Liver (tissue), 9 donors: ENCODE data around the gene ZP4. TPM values are rescaled to one million over a fixed set of nuclear protein-coding genes. Genes with fewer than 3 reads are reported as not detected.

Source experiments
- DNase-seq: peaks from one replicate; pipeline ENCODE4 v3.0.0-alpha.2; 2017; ENCODE audit warnings: low spot score
- H3K27ac ChIP-seq, 2 donors: one replicate each; pipeline ENCODE4 v1.7.0; 2013; ENCODE audit warnings: inconsistent platforms in 2 of 2, low read length in 2 of 2, control low read depth in 1 of 2, low read depth in 1 of 2, mild to moderate bottlenecking in 1 of 2
- H3K27me3 ChIP-seq, 4 donors: one replicate each; pipeline versions ENCODE4 v1.6.1 to v1.7.0; 2013; ENCODE audit warnings: low read length in 3 of 4, inconsistent platforms in 1 of 4, mild to moderate bottlenecking in 1 of 4, moderate library complexity in 1 of 4; ENCODE audit not compliant: control insufficient read depth in 4 of 4, insufficient read depth in 4 of 4
- H3K36me3 ChIP-seq, 4 donors: one replicate each; pipeline versions ENCODE4 v1.6.1 to v1.7.0; 2013; ENCODE audit warnings: low read length in 3 of 4, mild to moderate bottlenecking in 3 of 4, low read depth in 1 of 4, moderate library complexity in 1 of 4; ENCODE audit not compliant: control insufficient read depth in 4 of 4, insufficient read depth in 3 of 4
- H3K4me1 ChIP-seq, 4 donors: one replicate each; pipeline versions ENCODE4 v1.6.1 to v1.7.0; 2013; ENCODE audit warnings: low read length in 3 of 4, mild to moderate bottlenecking in 3 of 4, moderate library complexity in 1 of 4; ENCODE audit not compliant: control insufficient read depth in 4 of 4, insufficient read depth in 4 of 4
- H3K4me3 ChIP-seq, 3 donors: one replicate each; pipeline versions ENCODE4 v1.6.1 to v1.7.0; 2013; ENCODE audit warnings: low read length in 3 of 3, control low read depth in 1 of 3, low read depth in 1 of 3, mild to moderate bottlenecking in 1 of 3
- H3K9ac ChIP-seq, 2 donors: one replicate each; pipeline ENCODE4 v1.7.0; 2013; ENCODE audit warnings: low read length in 2 of 2, mild to moderate bottlenecking in 2 of 2, moderate library complexity in 2 of 2, control low read depth in 1 of 2, low read depth in 1 of 2
- H3K9me3 ChIP-seq, 4 donors: one replicate each; pipeline versions ENCODE4 v1.6.1 to v1.7.0; 2013; ENCODE audit warnings: low read length in 3 of 4; ENCODE audit not compliant: control insufficient read depth in 4 of 4
- EGR1 ChIP-seq, 2 donors: IDR thresholded peaks; 2 replicates each; pipeline ENCODE4 v1.6.1; 2016 to 2018; ENCODE audit warnings: antibody characterized with exemption in 2 of 2, low read depth in 2 of 2
- FOXA1 ChIP-seq: IDR thresholded peaks from 2 replicates; pipeline ENCODE4 v1.6.1; 2016; ENCODE audit warnings: antibody characterized with exemption
- FOXA2 ChIP-seq: IDR thresholded peaks from 2 replicates; pipeline ENCODE4 v1.6.1; 2016; ENCODE audit warnings: antibody characterized with exemption
- GABPA ChIP-seq, 2 donors: IDR thresholded peaks in 1 of 2; conservative IDR thresholded peaks in 1 of 2; 2 replicates each; pipeline ENCODE4 v1.6.1; 2016; ENCODE audit warnings: antibody characterized with exemption in 2 of 2, mild to moderate bottlenecking in 1 of 2, moderate library complexity in 1 of 2
- HNF4A ChIP-seq, 2 donors: conservative IDR thresholded peaks; 2 replicates each; pipeline ENCODE4 v1.6.1; 2016; ENCODE audit warnings: antibody characterized with exemption in 2 of 2, mild to moderate bottlenecking in 2 of 2
- HNF4G ChIP-seq: IDR thresholded peaks from 2 replicates; pipeline ENCODE4 v1.6.1; 2016; ENCODE audit warnings: antibody characterized with exemption
- JUND ChIP-seq, 2 donors: IDR thresholded peaks; 2 replicates each; pipeline ENCODE4 v1.6.1; 2016; ENCODE audit warnings: antibody characterized with exemption in 2 of 2
- NR2F2 ChIP-seq: IDR thresholded peaks from 2 replicates; pipeline ENCODE4 v1.6.1; 2016; ENCODE audit warnings: antibody characterized with exemption
- RAD21 ChIP-seq, 2 donors: IDR thresholded peaks; 2 replicates each; pipeline ENCODE4 v1.6.1; 2016; ENCODE audit warnings: antibody characterized with exemption in 2 of 2, mild to moderate bottlenecking in 2 of 2
- RXRA ChIP-seq, 2 donors: IDR thresholded peaks; 2 replicates each; pipeline ENCODE4 v1.6.1; 2017 to 2018; ENCODE audit warnings: antibody characterized with exemption in 2 of 2, mild to moderate bottlenecking in 1 of 2
- SP1 ChIP-seq: IDR thresholded peaks from 2 replicates; pipeline ENCODE4 v1.6.1; 2018; ENCODE audit warnings: antibody characterized with exemption, mild to moderate bottlenecking
- TAF1 ChIP-seq: conservative IDR thresholded peaks from 2 replicates; pipeline ENCODE4 v1.6.1; 2016; ENCODE audit warnings: antibody characterized with exemption, mild to moderate bottlenecking
- YY1 ChIP-seq: IDR thresholded peaks from 2 replicates; pipeline ENCODE4 v1.6.1; 2016; ENCODE audit warnings: antibody characterized with exemption, mild to moderate bottlenecking
- WGBS: extraction: QIAGEN DNeasy Blood & Tissue Kit; methylation state at CpG from one replicate; pipeline ENCODE4 v1.1.7; 2013; 5-methylcytosine and 5-hydroxymethylcytosine counted together
- polyA plus RNA-seq, 2 donors: library from polyadenylated mRNA; stranded (reverse) in 1 of 2; unstranded in 1 of 2; fragments of 200-250 nt in 1 of 2; fragments of >200 nt in 1 of 2; fragmentation: Nextera tagmentation in 1 of 2; extraction: Ambion mirVana in 1 of 2; gene quantifications; one replicate each; pipeline versions ENCODE4 v1.2.1 to v1.2.3, GENCODE V29; 2013 to 2015
- total RNA-seq, 2 donors: library from RNA; depleted of rRNA; stranded (reverse); fragments of >200 nt; gene quantifications; one replicate each; pipeline ENCODE4 v1.2.3, GENCODE V29; 2014
- TF ChIP-seq, protein P1 (sequence below): fragments of 150-350 bp; IDR thresholded peaks from 2 replicates; pipeline ENCODE4 v1.5.1; 2017; ENCODE audit warnings: improper control_type of control experiment, low read depth, low read length; ENCODE audit not compliant: missing input control
- TF ChIP-seq, protein P2 (sequence below): IDR thresholded peaks from 2 replicates; pipeline ENCODE4 v1.6.1; 2016; ENCODE audit warnings: antibody characterized with exemption
- TF ChIP-seq, protein P3 (sequence below): IDR thresholded peaks from 2 replicates; pipeline ENCODE4 v1.6.1; 2016; ENCODE audit warnings: antibody characterized with exemption
- TF ChIP-seq, protein P4 (sequence below): IDR thresholded peaks from 2 replicates; pipeline ENCODE4 v1.6.1; 2016; ENCODE audit warnings: antibody characterized with exemption, mild to moderate bottlenecking
- donor health status: healthy.
- donor health status: healthy.
- donor health status: healthy.
- donor health status: healthy.
- donor health status: healthy.

The ZP4 gene
- total and polyA plus RNA-seq, 4 donors: not detected

DNA sequence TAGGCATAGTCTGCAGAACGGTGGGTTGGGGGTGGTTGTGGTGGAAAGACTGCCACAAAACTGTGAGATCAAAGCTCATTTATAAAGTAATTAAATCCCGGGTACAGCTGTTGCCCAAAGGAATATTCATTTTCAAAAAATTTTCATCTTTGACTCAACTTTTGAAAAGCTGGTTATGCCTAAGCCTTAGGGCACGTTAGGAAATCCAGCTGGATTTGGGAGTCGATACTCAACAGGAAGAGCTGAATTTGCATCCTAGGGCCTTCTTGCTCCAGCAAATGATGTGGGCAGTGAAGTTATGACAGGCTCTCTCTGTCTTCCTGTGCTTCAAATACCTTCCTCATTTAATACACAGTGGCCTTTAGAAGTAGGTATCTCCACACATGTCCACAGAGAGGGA is 31.7 kb downstream of the ZP4 start:
- no peaks in the 10 kb centered on the region for H3K9me3 ChIP-seq
- no peaks in the 10 kb centered on the region for H3K27me3 ChIP-seq
- H3K4me1 ChIP-seq: peaks cover 0 to 2% (median under 1%) of the 10 kb centered on the region in 4 donors
- TF ChIP-seq FOXA1: no peak
- TF ChIP-seq RXRA (IDR thresholded peaks at IDR 0.05): no peak
- no peak overlapping the region for H3K9ac ChIP-seq
- no peaks in the 10 kb centered on the region for H3K36me3 ChIP-seq
- WGBS: 74% methylated on average over 4 of the region's 4 CpGs
- DNase-seq: no peak
- no peak overlapping the region for H3K27ac ChIP-seq
- H3K4me3 ChIP-seq: no peak overlapping the region

DNA sequence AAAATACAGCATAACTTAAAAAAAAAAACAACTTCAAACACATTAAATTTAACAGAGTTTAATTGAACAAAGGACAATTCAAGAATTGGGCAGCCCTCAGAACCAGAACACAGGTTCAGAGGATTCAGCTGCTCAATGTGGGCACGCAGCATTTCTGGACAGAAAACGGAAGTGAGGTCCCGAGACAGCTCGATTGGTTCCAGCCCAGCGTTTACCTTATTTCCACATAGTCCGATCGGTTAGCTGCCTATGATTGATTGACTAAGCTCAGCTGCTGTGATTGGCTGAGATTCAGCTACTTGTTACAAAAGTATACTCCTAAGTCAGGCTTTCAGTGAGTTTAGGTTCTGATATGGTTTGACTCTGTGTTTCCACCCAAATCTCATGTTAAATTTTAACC is 33.3 kb downstream of the ZP4 start:
- H3K4me3 ChIP-seq: no peak overlapping the region
- 35% methylated on average over 7 of the region's 7 CpGs for WGBS

DNA sequence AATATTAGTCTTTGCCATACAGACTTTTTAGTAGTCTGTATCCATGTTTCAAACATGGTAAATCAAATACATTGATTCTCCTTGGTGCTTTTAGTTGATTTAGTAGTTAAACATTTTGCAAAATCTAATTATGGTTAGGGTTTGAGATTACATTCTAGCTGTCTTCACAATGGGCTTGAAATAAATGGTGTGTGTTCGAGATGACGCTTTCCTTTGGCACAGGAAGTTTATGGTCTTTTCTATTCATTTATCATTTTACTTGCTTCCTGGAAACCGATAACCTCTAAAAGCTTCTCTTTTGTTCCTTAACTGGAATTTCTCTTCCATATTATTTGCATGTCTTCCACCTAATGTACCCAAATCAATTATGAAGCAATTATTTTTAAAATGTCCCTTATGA is 38.4 kb downstream of the ZP4 start:
- H3K9ac ChIP-seq: no peak overlapping the region
- H3K4me3 ChIP-seq: no peak overlapping the region
- H3K27ac ChIP-seq: no peak overlapping the region
- H3K36me3 ChIP-seq: no peaks in the 10 kb centered on the region
- 64% methylated on average over 3 of the region's 3 CpGs for WGBS
- H3K27me3 ChIP-seq: no peaks in the 10 kb centered on the region
- no peaks in the 10 kb centered on the region for H3K9me3 ChIP-seq
- peaks cover 0 to 2% (median 0%) of the 10 kb centered on the region in 4 donors for H3K4me1 ChIP-seq
- no peak for DNase-seq
- no peak for TF ChIP-seq JUND (IDR thresholded peaks at IDR 0.05)
- no peak for TF ChIP-seq YY1
- TF ChIP-seq EGR1 (IDR thresholded peaks at IDR 0.05; ENCODE audit: low read depth in 2 of 2): no peak
- TF ChIP-seq, protein P1, sequence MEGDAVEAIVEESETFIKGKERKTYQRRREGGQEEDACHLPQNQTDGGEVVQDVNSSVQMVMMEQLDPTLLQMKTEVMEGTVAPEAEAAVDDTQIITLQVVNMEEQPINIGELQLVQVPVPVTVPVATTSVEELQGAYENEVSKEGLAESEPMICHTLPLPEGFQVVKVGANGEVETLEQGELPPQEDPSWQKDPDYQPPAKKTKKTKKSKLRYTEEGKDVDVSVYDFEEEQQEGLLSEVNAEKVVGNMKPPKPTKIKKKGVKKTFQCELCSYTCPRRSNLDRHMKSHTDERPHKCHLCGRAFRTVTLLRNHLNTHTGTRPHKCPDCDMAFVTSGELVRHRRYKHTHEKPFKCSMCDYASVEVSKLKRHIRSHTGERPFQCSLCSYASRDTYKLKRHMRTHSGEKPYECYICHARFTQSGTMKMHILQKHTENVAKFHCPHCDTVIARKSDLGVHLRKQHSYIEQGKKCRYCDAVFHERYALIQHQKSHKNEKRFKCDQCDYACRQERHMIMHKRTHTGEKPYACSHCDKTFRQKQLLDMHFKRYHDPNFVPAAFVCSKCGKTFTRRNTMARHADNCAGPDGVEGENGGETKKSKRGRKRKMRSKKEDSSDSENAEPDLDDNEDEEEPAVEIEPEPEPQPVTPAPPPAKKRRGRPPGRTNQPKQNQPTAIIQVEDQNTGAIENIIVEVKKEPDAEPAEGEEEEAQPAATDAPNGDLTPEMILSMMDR: no peak
- TF ChIP-seq FOXA1: no peak
- no peak for TF ChIP-seq RXRA (IDR thresholded peaks at IDR 0.05)
- TF ChIP-seq RAD21 (IDR thresholded peaks at IDR 0.05): no peak
- TF ChIP-seq, protein P2, sequence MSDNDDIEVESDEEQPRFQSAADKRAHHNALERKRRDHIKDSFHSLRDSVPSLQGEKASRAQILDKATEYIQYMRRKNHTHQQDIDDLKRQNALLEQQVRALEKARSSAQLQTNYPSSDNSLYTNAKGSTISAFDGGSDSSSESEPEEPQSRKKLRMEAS: no peak
- TF ChIP-seq FOXA2: no peak
- no peak for TF ChIP-seq SP1
- no peak for TF ChIP-seq HNF4G
- no peak for TF ChIP-seq TAF1
- TF ChIP-seq HNF4A (conservative IDR thresholded peaks at IDR 0.05): no peak
- TF ChIP-seq, protein P3, sequence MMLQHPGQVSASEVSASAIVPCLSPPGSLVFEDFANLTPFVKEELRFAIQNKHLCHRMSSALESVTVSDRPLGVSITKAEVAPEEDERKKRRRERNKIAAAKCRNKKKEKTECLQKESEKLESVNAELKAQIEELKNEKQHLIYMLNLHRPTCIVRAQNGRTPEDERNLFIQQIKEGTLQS: no peak
- TF ChIP-seq, protein P4, sequence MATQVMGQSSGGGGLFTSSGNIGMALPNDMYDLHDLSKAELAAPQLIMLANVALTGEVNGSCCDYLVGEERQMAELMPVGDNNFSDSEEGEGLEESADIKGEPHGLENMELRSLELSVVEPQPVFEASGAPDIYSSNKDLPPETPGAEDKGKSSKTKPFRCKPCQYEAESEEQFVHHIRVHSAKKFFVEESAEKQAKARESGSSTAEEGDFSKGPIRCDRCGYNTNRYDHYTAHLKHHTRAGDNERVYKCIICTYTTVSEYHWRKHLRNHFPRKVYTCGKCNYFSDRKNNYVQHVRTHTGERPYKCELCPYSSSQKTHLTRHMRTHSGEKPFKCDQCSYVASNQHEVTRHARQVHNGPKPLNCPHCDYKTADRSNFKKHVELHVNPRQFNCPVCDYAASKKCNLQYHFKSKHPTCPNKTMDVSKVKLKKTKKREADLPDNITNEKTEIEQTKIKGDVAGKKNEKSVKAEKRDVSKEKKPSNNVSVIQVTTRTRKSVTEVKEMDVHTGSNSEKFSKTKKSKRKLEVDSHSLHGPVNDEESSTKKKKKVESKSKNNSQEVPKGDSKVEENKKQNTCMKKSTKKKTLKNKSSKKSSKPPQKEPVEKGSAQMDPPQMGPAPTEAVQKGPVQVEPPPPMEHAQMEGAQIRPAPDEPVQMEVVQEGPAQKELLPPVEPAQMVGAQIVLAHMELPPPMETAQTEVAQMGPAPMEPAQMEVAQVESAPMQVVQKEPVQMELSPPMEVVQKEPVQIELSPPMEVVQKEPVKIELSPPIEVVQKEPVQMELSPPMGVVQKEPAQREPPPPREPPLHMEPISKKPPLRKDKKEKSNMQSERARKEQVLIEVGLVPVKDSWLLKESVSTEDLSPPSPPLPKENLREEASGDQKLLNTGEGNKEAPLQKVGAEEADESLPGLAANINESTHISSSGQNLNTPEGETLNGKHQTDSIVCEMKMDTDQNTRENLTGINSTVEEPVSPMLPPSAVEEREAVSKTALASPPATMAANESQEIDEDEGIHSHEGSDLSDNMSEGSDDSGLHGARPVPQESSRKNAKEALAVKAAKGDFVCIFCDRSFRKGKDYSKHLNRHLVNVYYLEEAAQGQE: no peak
- no peak for TF ChIP-seq GABPA (IDR thresholded peaks at IDR 0.05 in 1 of 2, conservative IDR thresholded peaks at IDR 0.05 in 1 of 2)
- TF ChIP-seq NR2F2: no peak

More for the DNA sequence above, 33.3 kb downstream of the ZP4 start:
- Histone ChIP-seq H3K36me3 (no peaks in the 10 kb centered on the region), H3K27ac (no peak overlapping the region), H3K4me1 (peaks cover 0 to 2% (median 0%) of the 10 kb centered on the region in 4 donors), H3K9ac (no peak overlapping the region), H3K9me3 (no peaks in the 10 kb centered on the region), H3K27me3 (no peaks in the 10 kb centered on the region)
- DNase-seq: no peak
- peak; percentile 21 for TF ChIP-seq SP1
- TF ChIP-seq RXRA (IDR thresholded peaks at IDR 0.05): peak; percentile 14 to 25
- TF ChIP-seq HNF4A (conservative IDR thresholded peaks at IDR 0.05): peak; percentile 47 to 49
- TF ChIP-seq FOXA2: peak; percentile 26
- TF ChIP-seq, protein P1: no peak
- no peak for TF ChIP-seq NR2F2
- peak in 1 of 2 donors; percentile 59 for TF ChIP-seq GABPA (IDR thresholded peaks at IDR 0.05 in 1 of 2, conservative IDR thresholded peaks at IDR 0.05 in 1 of 2)
